OCI-LY3 (cell line): ENCODE measurements around the gene PTPRN2.

Experiments used
- H2AFZ ChIP-seq: fragments of 200-600, 300-600 bp; shearing (Covaris generic); 2 replicates; pipeline ENCODE4 v1.6.0; 2014; ENCODE audit warnings: antibody characterized with exemption, low read depth, low read length
- H3K27ac ChIP-seq: fragments of 200-600, 300-600 bp; sonication (generic); 2 replicates; pipeline ENCODE4 v1.5.1; 2014; ENCODE audit warnings: mild to moderate bottlenecking, low read length, moderate library complexity, mixed read lengths
- H3K27me3 ChIP-seq: fragments of 200-600, 300-600 bp; sonication (generic); 2 replicates; pipeline ENCODE4 v1.6.1; 2014; ENCODE audit warnings: low read depth, low read length, mixed read lengths
- H3K36me3 ChIP-seq: fragments of 200-600, 300-600 bp; sonication (generic); replicated peaks from 2 replicates; pipeline ENCODE3; 2014; ENCODE audit warnings: low read depth, low read length, mixed read lengths
- H3K4me1 ChIP-seq: fragments of 300-600, 200-600 bp; sonication (generic); 2 replicates; pipeline ENCODE4 v1.6.1; 2014; ENCODE audit warnings: low read length, mixed read lengths
- H3K4me2 ChIP-seq: fragments of 200-600, 300-600 bp; sonication (generic); 2 replicates; pipeline ENCODE4 v1.6.1; 2014; ENCODE audit warnings: low read length, mixed read lengths
- H3K4me3 ChIP-seq: fragments of 300-600, 200-600 bp; sonication (generic); 2 replicates; pipeline ENCODE4 v1.5.1; 2014; ENCODE audit warnings: antibody characterized with exemption, mild to moderate bottlenecking, low read length, moderate library complexity
- H3K79me2 ChIP-seq: fragments of 300-600, 200-600 bp; shearing (Covaris generic); 2 replicates; pipeline ENCODE4 v1.6.1; 2014; ENCODE audit warnings: mild to moderate bottlenecking, low read length, mixed read lengths
- H3K9ac ChIP-seq: fragments of 300-600, 200-600 bp; shearing (Covaris generic); 2 replicates; pipeline ENCODE4 v1.6.0; 2014; ENCODE audit warnings: mild to moderate bottlenecking, low read length, moderate library complexity
- H3K9me3 ChIP-seq: fragments of 200-600, 300-600 bp; shearing (Covaris generic); 2 replicates; pipeline ENCODE4 v1.6.1; 2014; ENCODE audit warnings: low read length, mixed read lengths; ENCODE audit not compliant: insufficient read depth
- H4K20me1 ChIP-seq: fragments of 200-600, 300-600 bp; sonication (generic); 2 replicates; pipeline ENCODE4 v1.6.1; 2016; ENCODE audit warnings: low read length, mixed read lengths; ENCODE audit not compliant: insufficient read depth
- CTCF ChIP-seq: fragments of 200-600, 300-600 bp; sonication (generic); IDR thresholded peaks from 2 replicates; pipeline ENCODE4 v1.5.1; 2014; ENCODE audit warnings: antibody characterized with exemption, low read length, low read depth
- EZH2phosphoT487 ChIP-seq: fragments of 200-600 bp; shearing (Covaris generic); IDR thresholded peaks from 2 replicates; pipeline ENCODE4 v1.6.1; 2018; ENCODE audit warnings: antibody characterized with exemption, mixed run types, low read depth

The PTPRN2 gene

GRCh38 chr7:157513162-157513621, 1074.4 kb downstream of the PTPRN2 start:
- no peak overlapping the region for H3K27ac ChIP-seq
- no peak overlapping the region for H3K4me3 ChIP-seq
- H3K4me1 ChIP-seq = no peaks in the 10 kb centered on the region
- no peaks in the 10 kb centered on the region for H3K36me3 ChIP-seq
- no peaks in the 10 kb centered on the region for H3K79me2 ChIP-seq
- no peak overlapping the region for H3K9ac ChIP-seq
- H2AFZ ChIP-seq = no peak overlapping the region
- no peak overlapping the region for H3K4me2 ChIP-seq
- TF ChIP-seq EZH2phosphoT487 = no peak
- TF ChIP-seq CTCF = no peak
- peaks cover 7% of the 10 kb centered on the region; the same call in 1 of the 2 replicates for H3K27me3 ChIP-seq
- no peaks in the 10 kb centered on the region for H4K20me1 ChIP-seq
- no peaks in the 10 kb centered on the region for H3K9me3 ChIP-seq

- H3K9me3 ChIP-seq = no peaks in the 10 kb centered on the region
- peaks cover 26% of the 10 kb centered on the region for H3K27me3 ChIP-seq
- no peaks in the 10 kb centered on the region for H3K36me3 ChIP-seq
- TF ChIP-seq CTCF = no peak
- no peak for TF ChIP-seq EZH2phosphoT487
- H3K79me2 ChIP-seq = no peaks in the 10 kb centered on the region
- H2AFZ ChIP-seq = no peak overlapping the region
- H3K4me2 ChIP-seq = no peak overlapping the region
- no peak overlapping the region for H3K9ac ChIP-seq
- H3K4me3 ChIP-seq = no peak overlapping the region
- H4K20me1 ChIP-seq = no peaks in the 10 kb centered on the region
- H3K27ac ChIP-seq = no peak overlapping the region
- H3K4me1 ChIP-seq = no peaks in the 10 kb centered on the region
Observed at GRCh38 chr7:157509226-157509625, 1078.4 kb downstream of the PTPRN2 start.

GRCh38 chr7:157508477-157508881, 1079.1 kb downstream of the PTPRN2 start:
- Histone ChIP-seq H3K4me2 (no peak overlapping the region), H3K9ac (no peak overlapping the region)

GRCh38 chr7:157507987-157508386, 1079.6 kb downstream of the PTPRN2 start:
- Histone ChIP-seq H2AFZ (no peak overlapping the region), H4K20me1 (no peaks in the 10 kb centered on the region), H3K4me3 (no peak overlapping the region), H3K27ac (no peak overlapping the region), H3K9ac (no peak overlapping the region), H3K4me1 (no peaks in the 10 kb centered on the region), H3K27me3 (peaks cover 26% of the 10 kb centered on the region), H3K79me2 (no peaks in the 10 kb centered on the region), H3K4me2 (no peak overlapping the region), H3K36me3 (no peaks in the 10 kb centered on the region), H3K9me3 (no peaks in the 10 kb centered on the region)
- TF ChIP-seq CTCF (no peak), EZH2phosphoT487 (no peak)

More at GRCh38 chr7:157508477-157508881, 1079.1 kb downstream of the PTPRN2 start:
- H3K4me1 ChIP-seq = no peaks in the 10 kb centered on the region
- no peaks in the 10 kb centered on the region for H3K36me3 ChIP-seq
- H3K27ac ChIP-seq = no peak overlapping the region
- H3K27me3 ChIP-seq = peaks cover 26% of the 10 kb centered on the region
- TF ChIP-seq EZH2phosphoT487 (no peak), CTCF (no peak)
- H3K9me3 ChIP-seq = no peaks in the 10 kb centered on the region
- H3K79me2 ChIP-seq = no peaks in the 10 kb centered on the region
- no peaks in the 10 kb centered on the region for H4K20me1 ChIP-seq
- no peak overlapping the region for H2AFZ ChIP-seq
- no peak overlapping the region for H3K4me3 ChIP-seq
